HG03342 (cell line): ENCODE results near the gene GRIK3.

ENCODE experiments used
- ATAC-seq: cut with Tn5 transposase; IDR thresholded peaks from one replicate; pipeline ENCODE4 v1.9.1; 2021; ENCODE audit warnings: mild to moderate bottlenecking, moderate library complexity; ENCODE audit not compliant: unreplicated experiment

GRIK3 gene

DNA sequence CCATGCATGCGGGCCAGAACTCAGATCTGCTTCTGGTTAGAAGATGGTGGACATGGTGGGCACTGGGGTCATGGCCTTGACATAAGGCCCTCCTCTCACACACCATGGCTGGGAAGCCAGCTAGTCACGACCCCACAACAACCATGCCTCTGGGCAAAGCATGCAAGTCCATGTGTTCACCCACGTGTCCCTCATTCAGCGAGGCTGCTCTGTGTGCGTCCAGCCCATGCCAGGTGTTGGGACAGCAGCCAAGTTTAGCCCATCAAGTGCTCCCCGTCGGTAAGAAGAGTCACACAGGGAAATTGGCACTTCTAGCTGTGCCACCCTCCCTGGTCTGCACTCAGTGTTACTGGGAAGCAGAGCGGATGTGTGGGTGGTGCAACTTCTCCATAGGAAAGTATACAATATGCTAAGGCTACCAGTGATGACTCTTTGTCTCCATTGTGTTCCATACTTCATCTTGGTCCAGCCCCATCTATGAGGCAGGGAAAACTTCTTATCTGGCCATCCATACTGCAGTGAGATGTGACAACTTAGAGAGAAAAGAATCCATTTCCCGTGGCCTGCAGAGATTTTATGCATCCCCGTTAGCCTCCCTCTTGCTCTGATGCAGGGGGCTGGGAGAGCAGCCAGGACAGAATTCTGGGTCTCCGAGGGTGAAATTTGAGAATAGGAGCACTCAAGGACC is 198.0 kb downstream of the GRIK3 start:
- ATAC-seq = no peak

DNA sequence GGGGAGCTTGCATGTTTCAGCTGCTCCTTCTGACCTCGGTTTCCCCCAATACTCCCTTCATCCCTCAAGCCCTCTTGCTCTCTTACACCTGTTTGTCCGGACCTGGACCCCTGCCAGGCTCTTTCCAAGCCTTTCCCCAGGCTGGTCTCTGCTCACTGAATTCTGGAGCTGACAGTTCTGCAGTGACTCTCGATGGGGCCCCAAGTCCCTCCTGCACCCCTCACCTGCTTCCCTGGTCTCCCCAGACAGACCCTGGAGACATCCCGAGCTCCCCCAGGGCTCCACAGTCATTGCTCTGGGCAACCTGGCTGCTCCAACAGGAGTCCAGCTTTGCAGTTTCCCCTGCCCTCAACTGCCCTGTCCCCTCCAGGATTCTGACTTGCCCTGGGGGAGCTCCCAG is 198.6 kb downstream of the GRIK3 start:
- ATAC-seq = no peak

DNA sequence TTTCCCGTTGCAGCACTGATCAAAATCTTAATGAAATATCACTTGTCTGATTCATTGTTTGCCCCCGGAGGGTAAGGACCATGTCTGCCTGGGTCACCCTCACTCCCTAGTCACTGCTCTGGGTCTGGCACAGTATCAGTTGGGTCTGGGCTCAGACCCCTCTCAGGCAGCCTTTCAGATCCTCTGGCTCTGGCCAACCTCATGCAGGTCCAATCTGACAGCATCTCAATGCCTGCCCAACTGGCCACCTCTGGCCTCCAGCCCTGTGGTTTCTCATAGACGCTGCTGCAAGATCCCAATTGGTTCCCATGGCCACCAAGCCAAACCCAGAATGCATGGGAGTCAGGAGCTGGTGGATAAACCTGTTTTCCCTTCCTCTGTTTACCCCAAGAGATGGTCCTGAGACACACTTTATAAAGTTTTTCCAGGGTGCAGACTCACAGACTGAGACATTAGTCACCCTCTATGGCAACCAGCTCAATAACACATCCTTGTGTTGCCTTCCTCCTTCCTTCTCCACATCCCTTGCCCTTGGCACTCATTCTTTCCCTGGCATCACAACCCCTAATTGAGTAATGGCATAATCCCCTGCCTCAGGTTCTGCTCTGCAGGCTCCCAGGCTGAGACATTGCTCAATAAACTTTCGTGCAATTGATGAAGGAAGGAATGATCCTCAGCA is 199.2 kb downstream of the GRIK3 start:
- no peak for ATAC-seq

DNA sequence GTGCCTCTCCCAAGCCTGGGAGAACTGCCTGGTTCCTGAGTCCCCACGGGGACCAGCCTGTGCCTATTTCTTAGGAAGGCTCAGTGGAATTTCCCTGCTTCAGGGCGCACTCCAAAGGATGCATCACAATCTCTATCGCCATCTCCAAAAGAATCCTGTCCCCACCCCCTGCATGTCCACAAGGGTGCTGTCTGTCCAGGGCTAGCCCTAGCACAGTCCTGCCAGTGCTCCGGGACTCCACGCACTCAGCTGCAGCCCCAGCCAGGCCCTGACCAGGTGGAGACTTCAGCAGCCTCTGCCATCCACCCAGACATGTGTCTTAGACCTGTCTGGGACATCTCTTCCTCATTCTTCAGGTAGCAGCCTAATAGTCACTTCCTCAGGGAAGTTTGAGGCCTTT is 199.7 kb downstream of the GRIK3 start:
- no peak for ATAC-seq

DNA sequence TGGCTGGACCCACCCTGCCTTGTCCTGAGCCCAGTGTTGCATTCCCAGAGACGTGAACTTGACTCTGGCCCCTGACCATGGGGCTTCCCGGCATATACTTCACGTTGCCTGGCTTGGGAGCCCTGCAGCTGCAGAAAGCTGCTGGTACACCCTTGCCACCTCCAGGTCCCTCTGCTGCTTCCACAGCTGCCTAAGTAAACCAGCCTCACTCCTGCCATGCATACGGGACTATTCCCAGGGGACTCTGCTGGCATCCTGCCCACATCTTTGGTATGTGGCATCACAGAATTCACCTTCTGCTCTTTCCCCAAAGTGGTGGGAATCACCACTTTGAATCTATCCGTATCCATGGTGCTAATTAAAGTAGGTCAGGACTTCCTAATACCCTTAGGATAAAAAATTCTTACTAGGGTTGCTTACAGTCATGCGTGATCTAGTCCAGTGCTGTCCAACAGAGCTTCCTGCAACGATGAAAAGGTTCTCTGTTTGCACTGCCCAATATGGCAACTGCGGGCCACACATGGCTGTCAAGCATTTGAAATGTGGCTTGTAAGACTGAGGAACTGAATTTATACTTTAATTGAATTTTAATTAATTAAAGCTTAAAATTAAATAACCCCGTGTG is 203.0 kb downstream of the GRIK3 start:
- no peak for ATAC-seq

DNA sequence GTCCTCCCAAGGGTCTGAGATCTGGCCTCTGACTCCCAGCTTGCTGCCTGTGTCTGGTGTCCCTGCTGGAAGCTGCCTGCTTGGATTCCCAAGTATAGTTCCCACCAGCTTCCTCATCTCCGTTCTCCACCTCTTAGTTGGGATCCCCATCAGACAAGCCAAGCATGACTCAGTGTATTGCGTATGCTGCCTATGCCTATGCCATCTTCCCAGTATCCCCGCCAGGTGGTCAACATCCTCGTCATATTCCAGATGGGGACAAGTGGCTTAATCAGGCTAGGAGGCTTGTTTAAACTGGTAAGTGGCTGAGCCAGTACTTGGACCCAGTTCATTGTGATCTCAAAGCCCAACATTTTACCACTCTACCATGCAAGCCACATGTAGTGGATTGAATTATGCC is 204.4 kb downstream of the GRIK3 start:
- no peak for ATAC-seq

DNA sequence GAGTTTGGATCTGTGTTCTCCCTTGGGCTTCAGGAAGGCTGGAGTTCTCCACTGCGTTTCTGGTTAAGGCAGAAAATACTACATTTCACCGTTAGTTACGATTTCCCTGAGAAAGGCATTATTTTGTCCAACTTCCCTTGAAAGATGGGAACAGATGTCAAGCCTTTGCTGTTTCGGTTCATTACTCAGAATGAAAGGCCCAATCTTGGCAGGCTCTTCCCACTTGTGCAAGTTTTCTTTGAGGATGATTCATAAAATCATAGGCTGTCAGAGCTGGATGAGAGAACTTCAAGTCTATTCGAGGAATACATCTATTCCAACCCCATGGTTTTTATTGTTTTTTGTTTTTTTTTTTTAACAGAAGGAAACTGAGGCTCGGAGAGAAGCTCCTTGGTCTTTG is 205.2 kb downstream of the GRIK3 start:
- no peak for ATAC-seq

DNA sequence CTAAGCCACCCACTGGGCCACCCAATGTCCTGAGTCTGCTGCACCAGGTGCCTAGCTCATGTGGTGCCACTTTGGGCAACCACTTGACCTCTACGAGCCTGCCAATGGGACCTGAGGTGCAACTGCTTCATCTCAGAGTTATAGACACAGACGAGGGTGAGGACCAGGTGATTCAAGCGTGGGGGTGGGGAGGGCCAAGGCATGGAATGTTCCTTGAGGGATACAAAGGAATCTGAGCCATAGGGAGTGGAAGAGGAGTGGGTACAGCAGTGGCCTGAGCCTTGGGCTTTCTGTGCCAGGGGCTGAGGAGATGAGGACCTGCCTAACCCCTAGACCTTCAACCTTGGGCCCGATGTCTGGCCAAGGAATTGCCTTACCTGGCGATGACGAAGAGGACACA is 209.1 kb downstream of the GRIK3 start:
- ATAC-seq = no peak

DNA sequence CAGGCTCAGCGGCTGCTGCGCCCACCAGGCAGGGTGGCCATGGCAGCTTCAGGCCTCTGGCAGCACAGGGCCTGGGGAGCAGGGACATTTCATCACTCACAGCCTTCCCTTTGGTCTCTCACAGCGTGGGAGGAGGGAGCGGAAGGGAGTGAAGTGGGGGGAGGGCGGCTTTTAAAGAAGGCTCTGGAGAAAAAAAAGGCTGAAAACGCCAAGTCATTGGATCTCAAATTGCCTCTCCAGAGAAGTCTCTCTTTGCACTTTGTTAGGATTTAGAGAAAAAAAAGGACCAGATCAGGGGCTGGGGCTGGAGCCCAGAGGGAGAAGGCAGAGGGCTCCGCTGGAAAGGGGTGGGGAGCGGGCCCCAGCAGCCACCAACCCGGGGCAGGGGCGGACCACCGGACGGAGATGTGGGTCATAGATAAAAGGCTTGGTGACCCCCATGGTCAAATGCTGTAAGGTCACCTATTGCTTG is 209.9 kb downstream of the GRIK3 start:
- ATAC-seq = no peak

DNA sequence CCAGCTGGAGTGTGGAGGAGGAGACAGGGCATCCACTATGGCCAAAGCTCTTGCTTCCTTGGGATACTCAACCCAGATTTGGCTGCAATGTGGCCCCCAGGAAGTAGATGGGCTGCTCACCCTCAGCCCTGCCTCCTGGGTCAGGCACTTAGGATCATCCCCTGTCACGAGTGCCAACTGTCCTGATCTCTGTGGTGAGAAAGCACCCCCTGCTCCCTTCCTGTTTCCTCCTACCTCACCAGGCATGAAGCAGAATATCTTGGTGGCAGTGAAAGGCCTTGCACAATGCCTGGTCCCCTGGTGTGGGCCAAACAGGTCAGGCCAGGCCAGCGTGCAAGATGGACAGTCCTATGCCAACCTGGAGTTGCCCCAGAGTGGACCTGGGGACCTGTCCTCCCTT is 211.7 kb downstream of the GRIK3 start:
- no peak for ATAC-seq

DNA sequence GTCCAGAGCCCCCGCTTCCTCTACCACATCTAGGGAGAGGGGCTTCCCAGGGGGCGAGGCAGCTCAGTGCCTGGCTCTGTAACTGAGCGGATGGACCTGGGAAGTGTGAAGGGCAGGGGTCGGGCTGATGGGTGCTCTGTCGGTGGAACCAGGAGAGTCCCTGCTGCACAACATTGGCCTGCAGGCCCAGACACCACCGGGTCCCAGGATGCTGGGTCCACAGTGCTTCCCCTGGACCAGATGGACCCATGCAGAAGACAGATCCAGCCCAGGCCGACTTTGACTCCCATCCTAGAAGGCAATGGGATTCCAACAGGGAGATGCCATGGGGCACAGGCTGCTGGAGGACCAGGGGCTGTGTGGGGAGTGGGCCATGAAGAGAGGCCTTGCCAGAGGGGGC is 212.9 kb downstream of the GRIK3 start:
- ATAC-seq = no peak

DNA sequence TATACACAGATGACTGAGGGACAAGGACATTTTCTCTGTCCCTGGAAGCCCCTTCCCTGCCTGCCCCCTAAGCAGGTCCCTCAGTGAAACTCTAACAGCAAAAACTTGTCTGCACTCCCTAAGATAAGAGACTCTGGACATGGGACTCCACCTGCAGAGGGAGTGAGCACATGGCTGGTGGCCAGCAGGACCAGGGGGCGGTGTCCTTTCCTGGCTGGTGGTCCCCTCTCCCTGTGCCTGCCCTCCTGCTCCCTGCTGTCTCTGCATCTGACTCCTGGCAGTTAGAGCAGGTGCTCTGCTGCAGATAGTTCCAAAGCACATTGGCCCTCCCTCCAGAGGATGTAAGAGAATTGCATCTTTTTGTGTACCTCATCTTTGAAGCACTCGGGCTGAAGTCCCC is 215.5 kb downstream of the GRIK3 start:
- ATAC-seq = no peak

DNA sequence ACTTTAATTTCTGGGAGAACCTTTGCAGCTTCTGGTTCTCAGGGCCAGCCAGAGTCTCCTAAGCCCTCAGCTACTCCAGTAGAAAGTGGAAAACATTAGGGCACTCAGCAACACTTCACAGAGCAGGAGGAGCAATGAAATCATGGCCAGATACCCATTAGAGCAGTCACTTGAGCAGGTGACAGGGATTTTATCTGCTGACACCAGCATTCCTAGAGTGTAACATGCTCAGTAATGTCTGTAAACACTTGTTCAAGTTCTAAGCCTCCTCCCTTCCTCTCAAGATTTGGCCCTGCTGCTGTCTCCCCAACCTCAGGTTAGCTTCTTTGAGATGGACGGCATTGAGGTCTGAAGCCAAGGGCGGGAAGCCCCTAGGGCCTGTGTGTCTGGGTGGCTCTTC is 218.0 kb downstream of the GRIK3 start:
- ATAC-seq = no peak

DNA sequence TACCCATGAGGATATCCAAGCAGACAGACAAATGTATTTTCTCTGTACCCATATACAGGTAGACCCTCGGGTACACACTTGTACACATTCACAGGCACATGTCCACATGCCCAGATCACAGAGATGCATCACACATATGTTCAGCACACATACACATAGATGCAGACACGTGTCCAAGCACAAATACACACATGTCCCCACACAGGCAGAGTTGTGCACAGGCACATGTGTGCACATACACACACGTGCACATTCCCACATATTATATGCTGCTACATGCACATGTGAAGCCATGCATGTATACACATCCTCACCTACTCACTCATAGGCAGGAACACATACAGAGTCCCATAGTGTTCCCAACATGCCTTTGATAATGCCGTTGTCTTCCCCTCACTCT is 219.5 kb downstream of the GRIK3 start:
- ATAC-seq = no peak

DNA sequence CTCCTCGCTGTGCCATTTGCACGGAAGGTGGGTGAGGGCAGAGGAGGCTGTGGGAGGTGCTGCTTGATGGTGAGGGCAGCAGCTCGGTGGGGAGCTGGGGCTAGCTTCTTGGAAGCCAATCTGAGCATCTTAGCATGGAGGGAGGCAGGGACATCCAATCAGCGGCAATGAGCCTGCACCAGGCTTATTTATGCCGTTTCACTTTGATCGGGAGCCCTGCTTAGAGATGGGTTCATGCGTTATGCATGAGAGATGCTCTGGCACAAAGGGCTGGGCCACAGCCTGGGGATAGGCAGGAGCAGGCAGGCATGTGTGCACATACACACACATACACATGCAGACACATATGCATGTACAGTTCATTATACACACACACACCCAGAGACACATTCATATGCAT is 220.2 kb downstream of the GRIK3 start:
- no peak for ATAC-seq

DNA sequence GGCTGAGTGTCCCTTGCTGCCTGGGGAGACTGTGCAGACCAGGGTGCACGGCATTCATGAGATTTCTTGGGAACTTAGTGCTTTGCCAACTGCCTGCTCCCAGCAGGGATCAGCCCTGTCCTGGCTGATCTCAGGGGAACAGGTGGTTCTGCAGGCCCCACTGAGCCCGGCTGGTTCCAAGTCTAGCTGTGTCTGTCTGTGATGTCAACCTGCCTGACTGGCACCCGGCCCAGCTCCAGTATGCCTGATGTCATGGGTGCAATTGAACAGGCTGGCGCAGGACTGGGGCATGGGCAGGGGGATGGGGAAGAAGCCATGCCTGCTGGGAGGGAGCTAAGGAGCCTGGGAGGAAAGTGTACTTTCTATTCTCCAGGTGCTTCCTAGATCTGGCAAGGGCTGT is 227.1 kb downstream of the GRIK3 start:
- no peak for ATAC-seq

DNA sequence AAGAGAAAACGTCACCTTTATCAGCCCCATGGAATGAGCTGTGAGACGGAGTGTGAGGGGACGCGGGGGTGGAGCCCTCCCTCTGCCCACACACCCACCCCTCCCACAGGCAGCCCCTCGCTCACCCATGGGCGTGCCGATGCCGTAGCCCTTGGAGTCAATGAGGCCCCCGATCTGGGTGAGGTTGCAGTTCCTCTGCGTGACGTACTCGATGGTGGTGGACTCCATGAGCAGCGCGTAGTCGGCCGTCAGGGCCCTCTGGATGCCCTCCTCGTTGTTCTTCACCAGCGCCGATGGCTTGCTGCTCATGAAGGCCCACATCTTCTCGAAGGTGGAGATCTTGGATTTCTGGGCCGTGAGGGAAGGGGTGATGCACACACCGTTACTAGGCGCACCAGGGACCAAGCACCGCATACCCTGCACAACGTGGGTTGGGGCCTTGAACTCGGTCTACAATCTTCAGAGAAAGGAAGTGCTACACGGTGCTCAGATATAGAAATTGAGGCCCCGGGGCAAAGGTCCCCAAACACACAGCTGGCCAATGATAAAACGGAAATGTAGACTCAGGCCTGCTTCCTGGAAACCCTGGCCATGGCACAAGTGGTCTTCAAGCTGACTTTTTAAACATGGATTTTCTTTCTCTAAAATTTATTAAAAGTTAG is 228.2 kb downstream of the GRIK3 start:
- ATAC-seq = no peak

DNA sequence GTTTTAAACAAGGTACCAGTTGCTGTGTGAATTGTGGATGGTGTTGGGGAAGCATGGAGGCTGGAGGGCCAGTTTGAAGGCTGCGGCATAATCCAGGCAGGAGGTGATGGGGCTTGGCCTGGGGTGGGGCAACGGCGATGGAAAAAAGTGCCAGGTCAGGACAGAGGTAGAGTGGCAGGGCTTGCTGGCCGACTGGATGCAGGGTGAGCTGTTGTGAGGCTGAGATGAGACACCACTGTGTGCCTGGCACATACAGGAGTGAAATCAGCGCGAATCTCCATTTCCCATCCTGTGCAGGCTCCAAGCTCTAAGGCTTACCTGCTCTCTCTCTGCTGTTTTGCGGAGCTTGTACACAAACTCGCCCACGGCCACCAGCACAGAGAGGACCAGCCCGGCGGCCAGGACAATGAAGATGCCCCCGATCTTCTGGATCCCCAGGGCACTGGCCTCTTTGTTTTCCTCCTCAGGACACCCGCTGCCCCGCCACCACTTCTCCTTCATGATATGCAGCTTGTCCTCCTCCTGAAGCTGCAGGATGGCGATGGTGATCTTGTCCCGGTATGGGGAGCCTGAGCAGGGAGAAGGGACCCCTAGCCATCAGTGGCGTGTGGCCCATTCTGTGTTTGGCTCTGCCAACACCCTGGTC is 229.5 kb downstream of the GRIK3 start:
- ATAC-seq = no peak

DNA sequence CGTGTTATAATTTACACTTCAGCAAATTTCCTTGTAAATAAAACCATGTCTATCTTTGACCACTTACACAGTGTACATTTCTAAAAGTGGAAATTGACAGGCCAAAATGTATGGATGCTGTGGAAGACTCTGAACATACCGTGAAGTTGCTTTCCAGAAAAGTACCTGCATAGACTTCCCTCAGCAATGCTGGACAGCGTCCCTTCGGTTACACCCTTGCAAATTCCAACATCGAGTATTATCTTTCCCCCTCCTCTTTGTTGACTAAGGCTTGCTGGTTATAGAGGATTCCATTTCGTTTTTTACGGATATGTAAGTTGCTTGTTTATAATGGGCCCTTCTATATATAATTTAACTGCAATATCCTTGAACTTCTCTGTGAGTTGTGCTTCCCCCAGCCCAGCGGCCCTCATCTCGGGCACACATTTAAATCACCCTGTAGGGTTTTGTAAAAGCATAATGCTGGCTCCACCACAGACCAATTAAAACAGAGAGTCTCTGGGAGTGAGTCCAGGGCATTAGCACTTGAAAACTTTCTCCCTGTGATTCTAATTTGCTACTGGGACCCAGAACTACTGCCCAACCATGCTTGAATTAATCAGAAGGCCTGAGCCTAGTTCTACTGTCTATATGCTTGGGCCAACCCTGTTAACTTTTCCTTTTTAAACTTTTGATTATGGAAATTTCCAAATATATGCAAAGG is 230.3 kb downstream of the GRIK3 start:
- no peak for ATAC-seq

DNA sequence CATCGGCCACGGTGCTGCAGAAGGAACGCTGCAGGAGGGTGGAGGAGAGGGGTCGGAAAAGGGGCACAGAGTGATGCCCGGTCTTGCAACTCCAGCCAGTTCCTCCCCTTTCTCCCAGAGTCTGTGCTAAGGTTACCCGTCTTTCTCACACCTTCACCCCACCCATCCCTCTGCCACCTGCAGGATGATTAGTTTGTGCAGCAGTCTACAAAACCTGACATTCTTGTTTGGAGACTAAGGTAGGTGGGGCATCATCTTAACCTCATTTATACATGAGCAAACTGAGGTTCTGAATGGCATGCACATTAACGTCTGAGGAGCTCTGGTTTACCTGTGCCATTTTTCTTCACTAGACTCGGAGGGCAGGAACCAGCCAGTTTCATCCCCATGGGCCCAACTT is 232.3 kb downstream of the GRIK3 start:
- no peak for ATAC-seq

DNA sequence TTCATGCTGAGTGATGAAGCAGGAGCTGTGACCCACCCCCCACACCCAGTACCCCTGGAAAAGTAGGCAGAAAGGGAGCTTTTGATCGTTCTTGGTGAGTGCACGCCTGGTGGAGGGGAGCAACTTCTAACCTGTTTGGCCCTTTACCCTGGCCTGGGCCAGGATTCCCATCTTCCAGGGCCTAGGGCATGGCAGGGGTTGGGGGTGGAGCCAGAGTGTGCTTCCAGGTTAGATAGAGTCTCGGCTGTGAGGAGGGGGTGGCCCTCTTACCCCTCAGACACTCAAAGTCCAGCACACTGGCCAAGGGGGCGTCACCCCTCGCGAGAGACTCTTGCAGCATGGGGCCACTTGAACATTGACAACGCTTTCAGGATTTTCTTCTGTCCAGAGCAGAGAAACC is 236.6 kb downstream of the GRIK3 start:
- ATAC-seq = no peak
